Measurements from ENCODE around the gene MRPS31. TPM values are rescaled to one million over a fixed set of nuclear protein-coding genes. Genes with fewer than 3 reads are reported as not detected.

Gene MRPS31
- total and polyA plus RNA-seq, 2 donors (not counting 3 experiments of a cell fraction or from before 2014, with no cell fraction given) = 7.6 to 17.8 TPM

GRCh38 chr13:40780822-40781401 lies 9.9 kb upstream of the MRPS31 start:
- H3K4me2 ChIP-seq (ENCODE audit: insufficient read depth, low read length) = no peak overlapping the region
- intact Hi-C loops (cut with micrococcal nuclease) = no loop called here
- H3K27ac ChIP-seq (ENCODE audit: insufficient read depth, low read depth, low read length) = no peak overlapping the region
- H3K4me3 ChIP-seq (replicated peaks in 1 of 3; ENCODE audit: insufficient read depth in 1 of 3, low read depth in 1 of 3, low read length in 3 of 3) = no peak overlapping the region
- no peaks in the 10 kb centered on the region for H3K9me1 ChIP-seq (replicated peaks; ENCODE audit: control insufficient read depth, extremely low read depth, insufficient read depth, low read length)
- dilution Hi-C loops (cut with MboI; ENCODE audit: extremely low pct_ligation_motif_present, low sequenced_read_pairs) = no loop called here
- H3K36me3 ChIP-seq (ENCODE audit: control insufficient read depth in 2 of 2, extremely low read depth in 1 of 2, insufficient read depth in 2 of 2, low read length in 2 of 2) = no peaks in the 10 kb centered on the region
- no peaks in the 10 kb centered on the region for H3K27me3 ChIP-seq (ENCODE audit: control insufficient read depth in 2 of 2, insufficient read depth in 2 of 2, low read length in 2 of 2)
- POLR2A ChIA-PET = no interaction called here
- no peak for TF ChIP-seq MAX (IDR thresholded peaks at IDR 0.05; ENCODE audit: insufficient read depth, insufficient read length)
- no peak for TF ChIP-seq FOS (IDR thresholded peaks at IDR 0.05; ENCODE audit: borderline replicate concordance, insufficient read depth, low read length)
- TF ChIP-seq JUN (IDR thresholded peaks at IDR 0.05; ENCODE audit: borderline replicate concordance, insufficient read depth, insufficient read length, low read depth) = no peak
- TF ChIP-seq, protein P1, sequence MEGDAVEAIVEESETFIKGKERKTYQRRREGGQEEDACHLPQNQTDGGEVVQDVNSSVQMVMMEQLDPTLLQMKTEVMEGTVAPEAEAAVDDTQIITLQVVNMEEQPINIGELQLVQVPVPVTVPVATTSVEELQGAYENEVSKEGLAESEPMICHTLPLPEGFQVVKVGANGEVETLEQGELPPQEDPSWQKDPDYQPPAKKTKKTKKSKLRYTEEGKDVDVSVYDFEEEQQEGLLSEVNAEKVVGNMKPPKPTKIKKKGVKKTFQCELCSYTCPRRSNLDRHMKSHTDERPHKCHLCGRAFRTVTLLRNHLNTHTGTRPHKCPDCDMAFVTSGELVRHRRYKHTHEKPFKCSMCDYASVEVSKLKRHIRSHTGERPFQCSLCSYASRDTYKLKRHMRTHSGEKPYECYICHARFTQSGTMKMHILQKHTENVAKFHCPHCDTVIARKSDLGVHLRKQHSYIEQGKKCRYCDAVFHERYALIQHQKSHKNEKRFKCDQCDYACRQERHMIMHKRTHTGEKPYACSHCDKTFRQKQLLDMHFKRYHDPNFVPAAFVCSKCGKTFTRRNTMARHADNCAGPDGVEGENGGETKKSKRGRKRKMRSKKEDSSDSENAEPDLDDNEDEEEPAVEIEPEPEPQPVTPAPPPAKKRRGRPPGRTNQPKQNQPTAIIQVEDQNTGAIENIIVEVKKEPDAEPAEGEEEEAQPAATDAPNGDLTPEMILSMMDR (IDR thresholded peaks at IDR 0.05; ENCODE audit: extremely low read depth in 1 of 2, insufficient read depth in 1 of 2, low read depth in 1 of 2, low read length in 2 of 2) = no peak
- no peak for TF ChIP-seq POLR2AphosphoS5 (IDR thresholded peaks at IDR 0.05; ENCODE audit: insufficient read depth, low read depth, low read length)
- no peak for TF ChIP-seq EZH2 (IDR thresholded peaks at IDR 0.05; ENCODE audit: borderline replicate concordance, low read depth, low read length, severe bottlenecking)
- no peaks in the 10 kb centered on the region for H3K9me3 ChIP-seq (replicated peaks; ENCODE audit: control insufficient read depth, insufficient read depth, low read length)
- FAIRE-seq = no peak
- peaks cover 9% of the 10 kb centered on the region for H3K4me1 ChIP-seq (ENCODE audit: control insufficient read depth, extremely low read depth, insufficient read depth, low read length)
- no TSS peak for BruUV-seq (replicated peaks)
- DNase-seq (ENCODE audit: low read depth, low spot score) = no peak
- no peaks in the 10 kb centered on the region for H3K79me2 ChIP-seq (ENCODE audit: control insufficient read depth, insufficient read depth, low read length)
- CTCF ChIA-PET = interaction anchor here (2.6 kb wide), 1 partner anchor 33 kb away, joined by 13 read pairs; no protein-coding TSS in a partner anchor
- H4K20me1 ChIP-seq (replicated peaks; ENCODE audit: control insufficient read depth, extremely low read depth, insufficient read depth, low read length) = no peaks in the 10 kb centered on the region
- no peak overlapping the region for H2AFZ ChIP-seq (ENCODE audit: low read depth, low read length)
- H3K9ac ChIP-seq (replicated peaks; ENCODE audit: extremely low read depth, insufficient read depth, low read length) = no peak overlapping the region

Data from endothelial cell of umbilical vein (primary cell).